Fibroblast of lung (primary cell): ENCODE data around the gene RNF112.

ENCODE experiments used
- CTCF ChIP-seq, 2 donors: IDR thresholded peaks in 1 of 2; conservative IDR thresholded peaks in 1 of 2; 1 replicate in 1 of 2; 2 replicates in 1 of 2; pipeline ENCODE4 v1.5.1; 2011 to 2012; ENCODE audit warnings: low read length in 2 of 2, control low read depth in 1 of 2, inconsistent platforms in 1 of 2, low read depth in 1 of 2, mild to moderate bottlenecking in 1 of 2
- EZH2 ChIP-seq: IDR thresholded peaks from 2 replicates; pipeline ENCODE4 v1.5.1; 2012; ENCODE audit warnings: low read length, control low read depth, mild to moderate bottlenecking; ENCODE audit errors: missing control alignments

GRCh38 chr17:19457830-19458271, 46.8 kb downstream of the RNF112 start:
- no peak for TF ChIP-seq CTCF (conservative IDR thresholded peaks at IDR 0.05 in 1 of 2, IDR thresholded peaks at IDR 0.05 in 1 of 2; ENCODE audit: low read depth in 1 of 2, low read length in 2 of 2)
- TF ChIP-seq EZH2, result no peak
